ENCODE measurements around the gene ZNF497.

ZNF497 gene

GRCh38 chr19:58395979-58396627, 33.6 kb upstream of the ZNF497 start (continued):
- TF ChIP-seq TSHZ2 (CRISPR knock-in tag; IDR thresholded peaks at IDR 0.05), result no peak

GRCh38 chr19:58395220-58395978, 32.8 kb upstream of the ZNF497 start, which contains the start of gene RNF225:
TSS of gene RNF225 (plus strand) at chr19:58395656. CDS start at chr19:58396090, 434 bp downstream.
- TF ChIP-seq GLIS3 (CRISPR knock-in tag; IDR thresholded peaks at IDR 0.05) (peak; percentile 26; the same call in 1 of the 2 replicates), ZFP30 (CRISPR knock-in tag; IDR thresholded peaks at IDR 0.05) (no peak), TOX (CRISPR knock-in tag; IDR thresholded peaks at IDR 0.05; ENCODE audit: borderline replicate concordance) (no peak), SNAI2 (CRISPR knock-in tag; IDR thresholded peaks at IDR 0.05) (no peak), TSHZ2 (CRISPR knock-in tag; IDR thresholded peaks at IDR 0.05) (no peak), ESRRG (CRISPR knock-in tag; IDR thresholded peaks at IDR 0.05) (peak; percentile 12; the same call in 1 of the 2 replicates), TCF4 (CRISPR knock-in tag; IDR thresholded peaks at IDR 0.05; ENCODE audit: borderline replicate concordance) (0 out of 2 replicates have a peak, but pooled peaks have one; percentile 11), ARNTL (CRISPR knock-in tag; IDR thresholded peaks at IDR 0.05; ENCODE audit: borderline replicate concordance, low read depth) (no peak), ZC3H10 (CRISPR knock-in tag; IDR thresholded peaks at IDR 0.05) (peak; percentile 18; the same call in 1 of the 2 replicates), OSR1 (CRISPR knock-in tag; IDR thresholded peaks at IDR 0.05) (no peak), CSRNP3 (CRISPR knock-in tag; IDR thresholded peaks at IDR 0.05) (peak; percentile 32; the same call in 1 of the 2 replicates), ISL1 (CRISPR knock-in tag; IDR thresholded peaks at IDR 0.05) (no peak)
- TF ChIP-seq, protein P1, sequence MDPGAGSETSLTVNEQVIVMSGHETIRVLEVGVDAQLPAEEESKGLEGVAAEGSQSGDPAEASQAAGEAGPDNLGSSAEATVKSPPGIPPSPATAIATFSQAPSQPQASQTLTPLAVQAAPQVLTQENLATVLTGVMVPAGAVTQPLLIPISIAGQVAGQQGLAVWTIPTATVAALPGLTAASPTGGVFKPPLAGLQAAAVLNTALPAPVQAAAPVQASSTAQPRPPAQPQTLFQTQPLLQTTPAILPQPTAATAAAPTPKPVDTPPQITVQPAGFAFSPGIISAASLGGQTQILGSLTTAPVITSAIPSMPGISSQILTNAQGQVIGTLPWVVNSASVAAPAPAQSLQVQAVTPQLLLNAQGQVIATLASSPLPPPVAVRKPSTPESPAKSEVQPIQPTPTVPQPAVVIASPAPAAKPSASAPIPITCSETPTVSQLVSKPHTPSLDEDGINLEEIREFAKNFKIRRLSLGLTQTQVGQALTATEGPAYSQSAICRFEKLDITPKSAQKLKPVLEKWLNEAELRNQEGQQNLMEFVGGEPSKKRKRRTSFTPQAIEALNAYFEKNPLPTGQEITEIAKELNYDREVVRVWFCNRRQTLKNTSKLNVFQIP (CRISPR knock-in tag; IDR thresholded peaks at IDR 0.05; ENCODE audit: borderline replicate concordance, low read depth), result no peak
- TF ChIP-seq, protein P2, sequence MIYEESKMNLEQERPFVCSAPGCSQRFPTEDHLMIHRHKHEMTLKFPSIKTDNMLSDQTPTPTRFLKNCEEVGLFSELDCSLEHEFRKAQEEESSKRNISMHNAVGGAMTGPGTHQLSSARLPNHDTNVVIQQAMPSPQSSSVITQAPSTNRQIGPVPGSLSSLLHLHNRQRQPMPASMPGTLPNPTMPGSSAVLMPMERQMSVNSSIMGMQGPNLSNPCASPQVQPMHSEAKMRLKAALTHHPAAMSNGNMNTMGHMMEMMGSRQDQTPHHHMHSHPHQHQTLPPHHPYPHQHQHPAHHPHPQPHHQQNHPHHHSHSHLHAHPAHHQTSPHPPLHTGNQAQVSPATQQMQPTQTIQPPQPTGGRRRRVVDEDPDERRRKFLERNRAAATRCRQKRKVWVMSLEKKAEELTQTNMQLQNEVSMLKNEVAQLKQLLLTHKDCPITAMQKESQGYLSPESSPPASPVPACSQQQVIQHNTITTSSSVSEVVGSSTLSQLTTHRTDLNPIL (CRISPR knock-in tag; IDR thresholded peaks at IDR 0.05; ENCODE audit: low read depth), result no peak
- TF ChIP-seq, protein P3, sequence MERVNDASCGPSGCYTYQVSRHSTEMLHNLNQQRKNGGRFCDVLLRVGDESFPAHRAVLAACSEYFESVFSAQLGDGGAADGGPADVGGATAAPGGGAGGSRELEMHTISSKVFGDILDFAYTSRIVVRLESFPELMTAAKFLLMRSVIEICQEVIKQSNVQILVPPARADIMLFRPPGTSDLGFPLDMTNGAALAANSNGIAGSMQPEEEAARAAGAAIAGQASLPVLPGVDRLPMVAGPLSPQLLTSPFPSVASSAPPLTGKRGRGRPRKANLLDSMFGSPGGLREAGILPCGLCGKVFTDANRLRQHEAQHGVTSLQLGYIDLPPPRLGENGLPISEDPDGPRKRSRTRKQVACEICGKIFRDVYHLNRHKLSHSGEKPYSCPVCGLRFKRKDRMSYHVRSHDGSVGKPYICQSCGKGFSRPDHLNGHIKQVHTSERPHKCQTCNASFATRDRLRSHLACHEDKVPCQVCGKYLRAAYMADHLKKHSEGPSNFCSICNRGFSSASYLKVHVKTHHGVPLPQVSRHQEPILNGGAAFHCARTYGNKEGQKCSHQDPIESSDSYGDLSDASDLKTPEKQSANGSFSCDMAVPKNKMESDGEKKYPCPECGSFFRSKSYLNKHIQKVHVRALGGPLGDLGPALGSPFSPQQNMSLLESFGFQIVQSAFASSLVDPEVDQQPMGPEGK (CRISPR knock-in tag; IDR thresholded peaks at IDR 0.05; ENCODE audit: borderline replicate concordance), result peak; percentile 74; the same call in 1 of the 2 replicates
- ATAC-seq, result peak; percentile 11

Data from SK-N-SH treated with all-trans-retinoic acid at 6 μM for 48 hours (cell line).